Measurements from ENCODE around the gene MAP2K1. TPM values are rescaled to one million over a fixed set of nuclear protein-coding genes. Genes with fewer than 3 reads are reported as not detected.

MAP2K1 gene
- total and polyA plus RNA-seq, 9 of the 15 experiments (the other 6 are each of a cell fraction or from before 2014, with no cell fraction given) = 7.5 to 58.3 (median 30.0) TPM

GRCh38 chr15:66387163-66388042 is 691 bp downstream of the MAP2K1 start (continued):
- TF ChIP-seq MNT (conservative IDR thresholded peaks at IDR 0.05) = peak in 1 of 2 experiments; percentile 33; a peak in 1 of 4 replicates
- TF ChIP-seq SAP30 (IDR thresholded peaks at IDR 0.05; ENCODE audit: borderline replicate concordance, insufficient read depth, low read depth, low read length, poor library complexity, severe bottlenecking) = peak; percentile 43
- no peak for TF ChIP-seq SRSF9 (IDR thresholded peaks at IDR 0.05; ENCODE audit: borderline replicate concordance, low read depth, low read length)
- TF ChIP-seq THRAP3 (IDR thresholded peaks at IDR 0.05; ENCODE audit: borderline replicate concordance) = no peak
- TF ChIP-seq MXI1 (IDR thresholded peaks at IDR 0.05; ENCODE audit: low read depth, low read length) = no peak
- TF ChIP-seq XRCC4 (IDR thresholded peaks at IDR 0.05; ENCODE audit: extremely low read depth, insufficient read depth, insufficient read length) = no peak
- TF ChIP-seq ZNF239 (CRISPR knock-in tag; IDR thresholded peaks at IDR 0.05) = no peak
- TF ChIP-seq ZNF121 (CRISPR knock-in tag; conservative IDR thresholded peaks at IDR 0.05) = no peak
- peak; percentile 27; the same call in 1 of the 2 replicates for TF ChIP-seq NKRF (IDR thresholded peaks at IDR 0.05; ENCODE audit: borderline replicate concordance)
- TF ChIP-seq TFAP4 (CRISPR knock-in tag; IDR thresholded peaks at IDR 0.05; ENCODE audit: borderline replicate concordance) = no peak; the same call in 1 of the 2 replicates
- TF ChIP-seq ZFX (CRISPR knock-in tag; IDR thresholded peaks at IDR 0.05) = peak; percentile 9
- TF ChIP-seq SMARCA5 (IDR thresholded peaks at IDR 0.05) = no peak
- no peak for TF ChIP-seq ETV5 (CRISPR knock-in tag; IDR thresholded peaks at IDR 0.05; ENCODE audit: low read depth)
- TF ChIP-seq HMGXB4 (CRISPR knock-in tag; IDR thresholded peaks at IDR 0.05) = no peak
- TF ChIP-seq VEZF1 (CRISPR knock-in tag; IDR thresholded peaks at IDR 0.05) = peak; percentile 9; the same call in 1 of the 2 replicates
- 0 out of 2 replicates have a peak, but pooled peaks have one; percentile 22 for TF ChIP-seq NBN (IDR thresholded peaks at IDR 0.05; ENCODE audit: low read depth)
- 0 out of 2 replicates have a peak, but pooled peaks have one; percentile 24 for TF ChIP-seq PML (IDR thresholded peaks at IDR 0.05; ENCODE audit: low read length)
- TF ChIP-seq MAX (CRISPR knock-in tag; IDR thresholded peaks at IDR 0.05) = 0 out of 2 replicates have a peak, but pooled peaks have one; percentile 18
